Measurements from ENCODE around the gene COMT. TPM values are rescaled to one million over a fixed set of nuclear protein-coding genes. Genes with fewer than 3 reads are reported as not detected.

Gene COMT
- total RNA-seq, 6 donors from 2014 or later: 136 to 475 (median 272) TPM

- 80% methylated on average over 3 of the region's 3 CpGs; no CpG with 5 or more reads in 1 of the 2 donors for WGBS, 2 donors
- ATAC-seq (ENCODE audit: low FRiP score in 2 of 2) (no peak), DNase-seq (no peak)
- H3K27me3 ChIP-seq: no peaks in the 10 kb centered on the region
- no peaks in the 10 kb centered on the region for H3K9me3 ChIP-seq
- H3K4me1 ChIP-seq: peaks cover 18 to 45% (median 25%) of the 10 kb centered on the region in 4 donors
- H3K36me3 ChIP-seq: no peaks in the 10 kb centered on the region
- H3K27ac ChIP-seq: peak overlapping the region; percentile 18 to 51 (median 43)
- TF ChIP-seq EP300 (IDR thresholded peaks at IDR 0.05) (no peak), POLR2A (IDR thresholded peaks at IDR 0.05) (no peak), CTCF (IDR thresholded peaks at IDR 0.05) (no peak), POLR2AphosphoS5 (IDR thresholded peaks at IDR 0.05) (no peak)
- no peak overlapping the region for H3K4me3 ChIP-seq
Measured at GRCh38 chr22:19989725-19990067, 48.1 kb downstream of the COMT start.

GRCh38 chr22:19990188-19990587 lies 48.6 kb downstream of the COMT start:
- TF ChIP-seq POLR2A (IDR thresholded peaks at IDR 0.05) (no peak), CTCF (IDR thresholded peaks at IDR 0.05) (no peak), EP300 (IDR thresholded peaks at IDR 0.05) (no peak), POLR2AphosphoS5 (IDR thresholded peaks at IDR 0.05) (no peak)
- H3K36me3 ChIP-seq: no peaks in the 10 kb centered on the region
- no peak for DNase-seq

GRCh38 chr22:19990609-19991394 lies 49.2 kb downstream of the COMT start:
- H3K27ac ChIP-seq: peak overlapping the region in 1 of 4 donors; percentile 42
- peaks cover 18 to 41% (median 23%) of the 10 kb centered on the region in 4 donors for H3K4me1 ChIP-seq
- TF ChIP-seq CTCF (IDR thresholded peaks at IDR 0.05): no peak
- no peak for TF ChIP-seq POLR2A (IDR thresholded peaks at IDR 0.05)
- TF ChIP-seq POLR2AphosphoS5 (IDR thresholded peaks at IDR 0.05): no peak
- no peak for TF ChIP-seq EP300 (IDR thresholded peaks at IDR 0.05)

More at GRCh38 chr22:19990188-19990587, 48.6 kb downstream of the COMT start:
- Histone ChIP-seq H3K4me3 (no peak overlapping the region), H3K27ac (no peak overlapping the region), H3K27me3 (no peaks in the 10 kb centered on the region), H3K4me1 (peaks cover 20 to 41% (median 23%) of the 10 kb centered on the region in 4 donors), H3K9me3 (no peaks in the 10 kb centered on the region)
- WGBS, 2 donors: 64 to 72% methylated on average over 2 of the region's 2 CpGs
- no peak for ATAC-seq (ENCODE audit: low FRiP score in 2 of 2)

GRCh38 chr22:19991395-19991644 lies 49.7 kb downstream of the COMT start:
- Histone ChIP-seq H3K27me3 (no peaks in the 10 kb centered on the region), H3K27ac (peak overlapping the region in 1 of 4 donors; percentile 42), H3K4me3 (no peak overlapping the region), H3K36me3 (no peaks in the 10 kb centered on the region), H3K4me1 (peaks cover 15 to 38% (median 20%) of the 10 kb centered on the region in 4 donors), H3K9me3 (no peaks in the 10 kb centered on the region)
- no peak for DNase-seq
- no peak for TF ChIP-seq POLR2A (IDR thresholded peaks at IDR 0.05)
- no peak for ATAC-seq (ENCODE audit: low FRiP score in 2 of 2)

More at GRCh38 chr22:19990609-19991394, 49.2 kb downstream of the COMT start:
- ATAC-seq (ENCODE audit: low FRiP score in 2 of 2) (no peak), DNase-seq (peak in 1 of 2 donors; percentile 69)
- no peaks in the 10 kb centered on the region for H3K27me3 ChIP-seq
- no peak overlapping the region for H3K4me3 ChIP-seq
- H3K36me3 ChIP-seq: no peaks in the 10 kb centered on the region
- WGBS, 2 donors: 97% methylated on average over 6 to 19 of the region's 20 CpGs
- H3K9me3 ChIP-seq: no peaks in the 10 kb centered on the region

- no peak for TF ChIP-seq CTCF (IDR thresholded peaks at IDR 0.05)
- TF ChIP-seq POLR2A (IDR thresholded peaks at IDR 0.05): no peak
- no peak for TF ChIP-seq EP300 (IDR thresholded peaks at IDR 0.05)
- TF ChIP-seq POLR2AphosphoS5 (IDR thresholded peaks at IDR 0.05): no peak
- Histone ChIP-seq H3K9me3 (no peaks in the 10 kb centered on the region), H3K36me3 (no peaks in the 10 kb centered on the region), H3K4me1 (peaks cover 11 to 33% (median 16%) of the 10 kb centered on the region in 4 donors), H3K4me3 (no peak overlapping the region), H3K27ac (peak overlapping the region in 1 of 4 donors; percentile 42), H3K27me3 (no peaks in the 10 kb centered on the region)
- ATAC-seq (ENCODE audit: low FRiP score in 2 of 2) (no peak), DNase-seq (peak in 1 of 2 donors; percentile 62)
- WGBS, 2 donors: 78 to 86% methylated on average over 14 to 23 of the region's 23 CpGs
Measured at GRCh38 chr22:19991645-19992451, 50.3 kb downstream of the COMT start.

All from upper lobe of left lung (tissue), 6 donors.